Measurements from ENCODE around the gene CFAP92. TPM values are rescaled to one million over a fixed set of nuclear protein-coding genes. Genes with fewer than 3 reads are reported as not detected.

The CFAP92 gene
- total and polyA plus RNA-seq, 4 donors, result 0.05 to 0.25 (median 0.06) TPM; not detected in 1

GRCh38 chr3:129040579-129041300 is 46.9 kb upstream of the CFAP92 start:
- Histone ChIP-seq H3K27me3 (ENCODE audit: control insufficient read depth in 4 of 4, insufficient read depth in 4 of 4, low read length in 3 of 4) (no peaks in the 10 kb centered on the region), H3K9me3 (ENCODE audit: control insufficient read depth in 4 of 4, low read length in 3 of 4) (no peaks in the 10 kb centered on the region), H3K36me3 (ENCODE audit: control insufficient read depth in 4 of 4, insufficient read depth in 3 of 4, low read depth in 1 of 4, low read length in 3 of 4) (no peaks in the 10 kb centered on the region), H3K9ac (ENCODE audit: low read depth in 1 of 2, low read length in 2 of 2) (no peak overlapping the region), H3K4me1 (ENCODE audit: control insufficient read depth in 4 of 4, insufficient read depth in 4 of 4, low read length in 3 of 4) (peaks cover 0 to 3% (median 2%) of the 10 kb centered on the region in 4 donors), H3K27ac (ENCODE audit: low read depth in 1 of 2, low read length in 2 of 2) (no peak overlapping the region), H3K4me3 (ENCODE audit: low read depth in 1 of 3, low read length in 3 of 3) (no peak overlapping the region)
- DNase-seq (ENCODE audit: low spot score), result no peak
- whole genome bisulfite sequencing, result 94% methylated on average over 15 of the region's 15 CpGs
- no peak for TF ChIP-seq TAF1 (conservative IDR thresholded peaks at IDR 0.05)
- no peak for TF ChIP-seq EGR1 (IDR thresholded peaks at IDR 0.05; ENCODE audit: low read depth in 2 of 2)
- no peak for TF ChIP-seq MAX (IDR thresholded peaks at IDR 0.05)
- no peak for TF ChIP-seq NR2F2 (IDR thresholded peaks at IDR 0.05)
- TF ChIP-seq RXRA (IDR thresholded peaks at IDR 0.05), result no peak
- TF ChIP-seq, protein P1, sequence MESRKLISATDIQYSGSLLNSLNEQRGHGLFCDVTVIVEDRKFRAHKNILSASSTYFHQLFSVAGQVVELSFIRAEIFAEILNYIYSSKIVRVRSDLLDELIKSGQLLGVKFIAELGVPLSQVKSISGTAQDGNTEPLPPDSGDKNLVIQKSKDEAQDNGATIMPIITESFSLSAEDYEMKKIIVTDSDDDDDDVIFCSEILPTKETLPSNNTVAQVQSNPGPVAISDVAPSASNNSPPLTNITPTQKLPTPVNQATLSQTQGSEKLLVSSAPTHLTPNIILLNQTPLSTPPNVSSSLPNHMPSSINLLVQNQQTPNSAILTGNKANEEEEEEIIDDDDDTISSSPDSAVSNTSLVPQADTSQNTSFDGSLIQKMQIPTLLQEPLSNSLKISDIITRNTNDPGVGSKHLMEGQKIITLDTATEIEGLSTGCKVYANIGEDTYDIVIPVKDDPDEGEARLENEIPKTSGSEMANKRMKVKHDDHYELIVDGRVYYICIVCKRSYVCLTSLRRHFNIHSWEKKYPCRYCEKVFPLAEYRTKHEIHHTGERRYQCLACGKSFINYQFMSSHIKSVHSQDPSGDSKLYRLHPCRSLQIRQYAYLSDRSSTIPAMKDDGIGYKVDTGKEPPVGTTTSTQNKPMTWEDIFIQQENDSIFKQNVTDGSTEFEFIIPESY (IDR thresholded peaks at IDR 0.05), result no peak
- no peak for TF ChIP-seq HNF4A (conservative IDR thresholded peaks at IDR 0.05)

- Histone ChIP-seq H3K9me3 (ENCODE audit: control insufficient read depth in 4 of 4, low read length in 3 of 4) (no peaks in the 10 kb centered on the region), H3K9ac (ENCODE audit: low read depth in 1 of 2, low read length in 2 of 2) (no peak overlapping the region), H3K36me3 (ENCODE audit: control insufficient read depth in 4 of 4, insufficient read depth in 3 of 4, low read depth in 1 of 4, low read length in 3 of 4) (no peaks in the 10 kb centered on the region), H3K27me3 (ENCODE audit: control insufficient read depth in 4 of 4, insufficient read depth in 4 of 4, low read length in 3 of 4) (no peaks in the 10 kb centered on the region), H3K4me1 (ENCODE audit: control insufficient read depth in 4 of 4, insufficient read depth in 4 of 4, low read length in 3 of 4) (peaks cover 0 to 7% (median 4%) of the 10 kb centered on the region in 4 donors), H3K27ac (ENCODE audit: low read depth in 1 of 2, low read length in 2 of 2) (no peak overlapping the region), H3K4me3 (ENCODE audit: low read depth in 1 of 3, low read length in 3 of 3) (no peak overlapping the region)
- WGBS, result 84% methylated on average over 3 of the region's 3 CpGs
- DNase-seq (ENCODE audit: low spot score), result no peak
- TF ChIP-seq TAF1 (conservative IDR thresholded peaks at IDR 0.05) (no peak), NR2F2 (IDR thresholded peaks at IDR 0.05) (no peak), FOXA1 (IDR thresholded peaks at IDR 0.05) (no peak), EGR1 (IDR thresholded peaks at IDR 0.05; ENCODE audit: low read depth in 2 of 2) (no peak), MAX (IDR thresholded peaks at IDR 0.05) (no peak), RXRA (IDR thresholded peaks at IDR 0.05) (no peak), HNF4A (conservative IDR thresholded peaks at IDR 0.05) (no peak), JUND (IDR thresholded peaks at IDR 0.05) (no peak), HNF4G (IDR thresholded peaks at IDR 0.05) (no peak), YY1 (IDR thresholded peaks at IDR 0.05) (no peak)
- TF ChIP-seq, protein P1 (IDR thresholded peaks at IDR 0.05), result no peak
- TF ChIP-seq, protein P2, sequence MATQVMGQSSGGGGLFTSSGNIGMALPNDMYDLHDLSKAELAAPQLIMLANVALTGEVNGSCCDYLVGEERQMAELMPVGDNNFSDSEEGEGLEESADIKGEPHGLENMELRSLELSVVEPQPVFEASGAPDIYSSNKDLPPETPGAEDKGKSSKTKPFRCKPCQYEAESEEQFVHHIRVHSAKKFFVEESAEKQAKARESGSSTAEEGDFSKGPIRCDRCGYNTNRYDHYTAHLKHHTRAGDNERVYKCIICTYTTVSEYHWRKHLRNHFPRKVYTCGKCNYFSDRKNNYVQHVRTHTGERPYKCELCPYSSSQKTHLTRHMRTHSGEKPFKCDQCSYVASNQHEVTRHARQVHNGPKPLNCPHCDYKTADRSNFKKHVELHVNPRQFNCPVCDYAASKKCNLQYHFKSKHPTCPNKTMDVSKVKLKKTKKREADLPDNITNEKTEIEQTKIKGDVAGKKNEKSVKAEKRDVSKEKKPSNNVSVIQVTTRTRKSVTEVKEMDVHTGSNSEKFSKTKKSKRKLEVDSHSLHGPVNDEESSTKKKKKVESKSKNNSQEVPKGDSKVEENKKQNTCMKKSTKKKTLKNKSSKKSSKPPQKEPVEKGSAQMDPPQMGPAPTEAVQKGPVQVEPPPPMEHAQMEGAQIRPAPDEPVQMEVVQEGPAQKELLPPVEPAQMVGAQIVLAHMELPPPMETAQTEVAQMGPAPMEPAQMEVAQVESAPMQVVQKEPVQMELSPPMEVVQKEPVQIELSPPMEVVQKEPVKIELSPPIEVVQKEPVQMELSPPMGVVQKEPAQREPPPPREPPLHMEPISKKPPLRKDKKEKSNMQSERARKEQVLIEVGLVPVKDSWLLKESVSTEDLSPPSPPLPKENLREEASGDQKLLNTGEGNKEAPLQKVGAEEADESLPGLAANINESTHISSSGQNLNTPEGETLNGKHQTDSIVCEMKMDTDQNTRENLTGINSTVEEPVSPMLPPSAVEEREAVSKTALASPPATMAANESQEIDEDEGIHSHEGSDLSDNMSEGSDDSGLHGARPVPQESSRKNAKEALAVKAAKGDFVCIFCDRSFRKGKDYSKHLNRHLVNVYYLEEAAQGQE (IDR thresholded peaks at IDR 0.05), result no peak
- TF ChIP-seq, protein P3, sequence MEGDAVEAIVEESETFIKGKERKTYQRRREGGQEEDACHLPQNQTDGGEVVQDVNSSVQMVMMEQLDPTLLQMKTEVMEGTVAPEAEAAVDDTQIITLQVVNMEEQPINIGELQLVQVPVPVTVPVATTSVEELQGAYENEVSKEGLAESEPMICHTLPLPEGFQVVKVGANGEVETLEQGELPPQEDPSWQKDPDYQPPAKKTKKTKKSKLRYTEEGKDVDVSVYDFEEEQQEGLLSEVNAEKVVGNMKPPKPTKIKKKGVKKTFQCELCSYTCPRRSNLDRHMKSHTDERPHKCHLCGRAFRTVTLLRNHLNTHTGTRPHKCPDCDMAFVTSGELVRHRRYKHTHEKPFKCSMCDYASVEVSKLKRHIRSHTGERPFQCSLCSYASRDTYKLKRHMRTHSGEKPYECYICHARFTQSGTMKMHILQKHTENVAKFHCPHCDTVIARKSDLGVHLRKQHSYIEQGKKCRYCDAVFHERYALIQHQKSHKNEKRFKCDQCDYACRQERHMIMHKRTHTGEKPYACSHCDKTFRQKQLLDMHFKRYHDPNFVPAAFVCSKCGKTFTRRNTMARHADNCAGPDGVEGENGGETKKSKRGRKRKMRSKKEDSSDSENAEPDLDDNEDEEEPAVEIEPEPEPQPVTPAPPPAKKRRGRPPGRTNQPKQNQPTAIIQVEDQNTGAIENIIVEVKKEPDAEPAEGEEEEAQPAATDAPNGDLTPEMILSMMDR (IDR thresholded peaks at IDR 0.05; ENCODE audit: low read depth, low read length, missing input control), result no peak
Observed at GRCh38 chr3:129040039-129040336, 46.1 kb upstream of the CFAP92 start.

All from liver (tissue), 9 donors.